GM12878 (cell line): ENCODE results near the gene ATP6V1G2. TPM values are rescaled to one million over a fixed set of nuclear protein-coding genes. Genes with fewer than 3 reads are reported as not detected.

Experiments used
- ATF2 ChIP-seq: IDR thresholded peaks from 2 replicates; pipeline ENCODE4 v1.6.1; 2012; ENCODE audit warnings: low read length, inconsistent platforms
- E2F4 ChIP-seq: IDR thresholded peaks from 2 replicates; pipeline ENCODE4 v1.6.1; 2012; ENCODE audit warnings: low read depth, low read length, improper control_type of control experiment
- ESRRA ChIP-seq: IDR thresholded peaks from 2 replicates; pipeline ENCODE4 v1.6.1; 2012; ENCODE audit warnings: mild to moderate bottlenecking, low read length, improper control_type of control experiment
- GATAD2B ChIP-seq: fragments of 450-650 bp; conservative IDR thresholded peaks from 2 replicates; pipeline ENCODE4 v1.6.1; 2017; ENCODE audit warnings: low read depth, mild to moderate bottlenecking, moderate library complexity
- HSF1 ChIP-seq: fragments of 150-350 bp; IDR thresholded peaks from 2 replicates; pipeline ENCODE4 v1.6.1; 2014; ENCODE audit warnings: mild to moderate bottlenecking, low read depth, low read length
- KLF5 ChIP-seq: fragments of 450-650 bp; IDR thresholded peaks from 2 replicates; pipeline ENCODE4 v1.6.1; 2014; ENCODE audit warnings: mild to moderate bottlenecking; ENCODE audit not compliant: partially characterized antibody
- MTA2 ChIP-seq: fragments of 450-650 bp; IDR thresholded peaks from 2 replicates; pipeline ENCODE4 v1.6.1; 2016; ENCODE audit warnings: low read depth, mild to moderate bottlenecking, moderate library complexity
- MYB ChIP-seq: fragments of 150-350 bp; IDR thresholded peaks from 2 replicates; pipeline ENCODE4 v1.6.1; 2014; ENCODE audit warnings: mild to moderate bottlenecking, low read depth, low read length, borderline replicate concordance
- NFYB ChIP-seq: IDR thresholded peaks from 2 replicates; pipeline ENCODE4 v1.6.1; 2011; ENCODE audit warnings: low read depth, mild to moderate bottlenecking, low read length, improper control_type of control experiment, moderate library complexity; ENCODE audit not compliant: insufficient read depth
- PRDM15 ChIP-seq: fragments of 450-650 bp; formaldehyde crosslinking; IDR thresholded peaks from 2 replicates; pipeline ENCODE4 v1.4.0; 2020; ENCODE audit warnings: mild to moderate bottlenecking, moderate library complexity
- RELA ChIP-seq: fragments of 450-650 bp; IDR thresholded peaks from 2 replicates; pipeline ENCODE4 v1.8.0; 2014; ENCODE audit warnings: borderline replicate concordance; ENCODE audit not compliant: partially characterized antibody
- RELB ChIP-seq: fragments of 450-650 bp; IDR thresholded peaks from 2 replicates; pipeline ENCODE4 v1.6.1; 2017; ENCODE audit warnings: low read depth, mild to moderate bottlenecking, moderate library complexity
- SPI1 ChIP-seq: IDR thresholded peaks from 2 replicates; pipeline ENCODE4 v1.6.1; 2011; ENCODE audit warnings: low read depth, mild to moderate bottlenecking, low read length, moderate library complexity, borderline replicate concordance; ENCODE audit not compliant: insufficient read depth
- STAT3 ChIP-seq: IDR thresholded peaks from 2 replicates; pipeline ENCODE4 v1.6.1; 2011; ENCODE audit warnings: low read depth, low read length, improper control_type of control experiment
- ZBTB4 ChIP-seq: fragments of 450-650 bp; formaldehyde crosslinking; IDR thresholded peaks from 2 replicates; pipeline ENCODE4 v1.4.0; 2022; ENCODE audit warnings: mild to moderate bottlenecking, moderate library complexity
- polyA plus RNA-seq, 11 experiments: library from polyadenylated mRNA; depleted of rRNA in 4 of 11; unstranded in 6 of 11; stranded (reverse) in 5 of 11; fragments of >200 nt; fragmentation: Nextera tagmentation in 4 of 11; fragmentation: Illumina TruSeq in 1 of 11; extraction: Ambion mirVana in 4 of 11; extraction: Trizol in 1 of 11; gene quantifications; 1 replicate in 1 of 11; 2 replicates in 10 of 11; pipeline versions ENCODE4 v1.2.1 to v1.2.3, GENCODE V29; 2011 to 2016; ENCODE audit warnings: inconsistent platforms in 2 of 11, missing spikeins in 2 of 11, low read depth in 1 of 11
- total RNA-seq, 4 experiments: library from RNA; depleted of rRNA in 3 of 4; stranded (reverse); fragments of >200 nt in 3 of 4; fragmentation: Illumina TruSeq in 1 of 4; extraction: Trizol in 1 of 4; gene quantifications; 2 replicates each; pipeline versions ENCODE4 v1.2.1 to v1.2.3, GENCODE V29; 2013 to 2021

ATP6V1G2 gene
- total and polyA plus RNA-seq, 10 of the 15 experiments (the other 5 are each of a cell fraction or from before 2014, with no cell fraction given), result 0.45 to 8.9 (median 2.8) TPM

GRCh38 chr6:31546958-31547726 is 734 bp upstream of the ATP6V1G2 start, which contains the start of gene NFKBIL1 (continued):
- TF ChIP-seq RELB, result peak; percentile 82
- peak; percentile 65 for TF ChIP-seq SPI1
- TF ChIP-seq ATF2, result no peak
- TF ChIP-seq HSF1, result 0 out of 2 replicates have a peak, but pooled peaks have one; percentile 53
- TF ChIP-seq MYB, result no peak
- TF ChIP-seq ZBTB4 (CRISPR knock-in tag), result no peak
- peak; percentile 58 for TF ChIP-seq ESRRA
- no peak for TF ChIP-seq NFYB
- no peak for TF ChIP-seq PRDM15 (CRISPR knock-in tag)
- no peak for TF ChIP-seq RELA
- TF ChIP-seq E2F4, result peak; percentile 53; the same call in 1 of the 2 replicates
- no peak for TF ChIP-seq STAT3
- peak; percentile 43 for TF ChIP-seq KLF5
- TF ChIP-seq GATAD2B, result no peak
- 0 out of 2 replicates have a peak, but pooled peaks have one; percentile 35 for TF ChIP-seq MTA2
